HepG2 (cell line): Measurements from ENCODE around the gene PIGO. TPM values are rescaled to one million over a fixed set of nuclear protein-coding genes. Genes with fewer than 3 reads are reported as not detected.

ENCODE experiments used
- AGO2 ChIP-seq: fragments of 200-400 bp; formaldehyde crosslinking; optimal IDR thresholded peaks from 2 replicates; pipeline ENCODE3; 2017; ENCODE audit warnings: mild to moderate bottlenecking, low read depth, low read length, moderate library complexity
- FUBP1 ChIP-seq: sonication (generic); formaldehyde crosslinking; IDR thresholded peaks from 2 replicates; pipeline ENCODE4 v1.5.1; 2020; ENCODE audit warnings: missing genetic modification reagents, mild to moderate bottlenecking, borderline replicate concordance
- PHF21A ChIP-seq: sonication (generic); formaldehyde crosslinking; IDR thresholded peaks from 2 replicates; pipeline ENCODE4 v1.5.0; 2020; ENCODE audit warnings: mild to moderate bottlenecking, missing genetic modification reagents
- ZNF143 ChIP-seq: sonication (generic); formaldehyde crosslinking; IDR thresholded peaks from 2 replicates; pipeline ENCODE4 v1.4.0; 2020; ENCODE audit warnings: missing genetic modification reagents
- ZNF766 ChIP-seq: sonication (generic); formaldehyde crosslinking; IDR thresholded peaks from 2 replicates; pipeline ENCODE4 v1.5.0; 2020; ENCODE audit warnings: missing genetic modification reagents, borderline replicate concordance
- polyA plus RNA-seq, 8 experiments: library from polyadenylated mRNA; depleted of rRNA in 3 of 8; stranded (reverse) in 7 of 8; unstranded in 1 of 8; fragments of >200 nt; fragmentation: Illumina TruSeq in 4 of 8; extraction: Trizol in 4 of 8; gene quantifications; 2 replicates each; pipeline versions ENCODE4 v1.2.1 to v1.2.3, GENCODE V29; 2011 to 2016; ENCODE audit warnings: low read depth in 4 of 8, missing spikeins in 1 of 8, mixed read lengths in 1 of 8; ENCODE audit not compliant: insufficient read depth in 1 of 8
- total RNA-seq, 5 experiments: library from RNA; depleted of rRNA; stranded (reverse); fragments of >200 nt; fragmentation: Illumina TruSeq; extraction: Trizol; gene quantifications; 2 replicates each; pipeline ENCODE4 v1.2.3, GENCODE V29; 2016; ENCODE audit warnings: low read depth in 1 of 5
- TF ChIP-seq, protein P1 (sequence below): sonication (generic); formaldehyde crosslinking; conservative IDR thresholded peaks from 2 replicates; pipeline ENCODE4 v1.4.0; 2020; ENCODE audit warnings: missing genetic modification reagents
- TF ChIP-seq, protein P2 (sequence below): IDR thresholded peaks from 2 replicates; pipeline ENCODE4 v1.6.1; 2016; ENCODE audit warnings: low read depth, missing genetic modification reagents, missing compliant biosample characterization
- TF ChIP-seq, protein P3 (sequence below): sonication (generic); formaldehyde crosslinking; IDR thresholded peaks from 2 replicates; pipeline ENCODE4 v1.8.1; 2022; ENCODE audit warnings: mild to moderate bottlenecking, missing genetic modification reagents
- TF ChIP-seq, protein P4 (sequence below), 2 experiments: sonication (generic) in 1 of 2; formaldehyde crosslinking in 1 of 2; IDR thresholded peaks; 2 replicates each; pipeline versions ENCODE4 v1.6.1 to v1.9.0; 2014 to 2022; ENCODE audit warnings: antibody characterized with exemption in 1 of 2, borderline replicate concordance in 1 of 2, inconsistent platforms in 1 of 2, low read depth in 1 of 2, missing genetic modification reagents in 1 of 2
- TF ChIP-seq, protein P5 (sequence below): sonication (generic); formaldehyde crosslinking; IDR thresholded peaks from 2 replicates; pipeline ENCODE4 v1.4.0; 2020; ENCODE audit warnings: mild to moderate bottlenecking, missing genetic modification reagents

PIGO gene
- total and polyA plus RNA-seq, 2 of the 13 experiments (the other 11 are each of a cell fraction or from before 2014, with no cell fraction given): 20.5 to 26.2 TPM

DNA sequence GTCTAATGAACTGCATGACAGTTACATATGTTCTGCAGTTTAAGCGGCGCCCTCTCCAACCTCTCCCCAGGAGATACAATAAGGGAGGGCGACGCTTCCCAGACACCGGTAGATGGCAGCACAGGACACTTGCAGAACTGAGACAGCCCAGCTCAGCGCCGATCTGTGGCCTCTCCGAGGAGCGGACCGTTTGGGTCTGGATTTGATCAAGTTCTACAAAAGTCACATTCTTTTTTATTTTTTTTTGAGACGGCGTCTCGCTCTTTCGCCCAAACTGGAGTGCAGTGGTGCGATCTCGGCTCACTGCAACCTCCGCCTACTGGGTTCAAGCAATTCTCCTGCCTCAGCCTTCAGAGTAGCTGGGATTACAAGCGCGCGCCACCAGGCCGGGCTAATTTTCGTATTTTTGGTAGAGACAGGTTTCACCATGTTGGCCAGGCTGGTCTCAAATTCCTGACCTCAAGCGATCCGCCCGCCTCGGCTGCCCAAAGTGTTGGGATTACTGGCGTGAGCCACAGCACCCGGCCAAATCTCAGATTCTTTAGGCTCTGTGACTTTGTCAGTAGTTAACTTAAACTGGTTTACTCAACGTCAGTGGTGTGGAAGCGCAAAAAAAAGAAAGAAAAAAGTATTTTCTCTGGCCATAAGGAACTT, 20.6 kb upstream of the PIGO start (continued):
- TF ChIP-seq AGO2 (no peak), PHF21A (peak; percentile 61; the same call in 1 of the 2 replicates), ZNF143 (no peak), ZNF766 (CRISPR knock-in tag) (no peak), FUBP1 (CRISPR knock-in tag) (no peak)
- TF ChIP-seq, protein P1, sequence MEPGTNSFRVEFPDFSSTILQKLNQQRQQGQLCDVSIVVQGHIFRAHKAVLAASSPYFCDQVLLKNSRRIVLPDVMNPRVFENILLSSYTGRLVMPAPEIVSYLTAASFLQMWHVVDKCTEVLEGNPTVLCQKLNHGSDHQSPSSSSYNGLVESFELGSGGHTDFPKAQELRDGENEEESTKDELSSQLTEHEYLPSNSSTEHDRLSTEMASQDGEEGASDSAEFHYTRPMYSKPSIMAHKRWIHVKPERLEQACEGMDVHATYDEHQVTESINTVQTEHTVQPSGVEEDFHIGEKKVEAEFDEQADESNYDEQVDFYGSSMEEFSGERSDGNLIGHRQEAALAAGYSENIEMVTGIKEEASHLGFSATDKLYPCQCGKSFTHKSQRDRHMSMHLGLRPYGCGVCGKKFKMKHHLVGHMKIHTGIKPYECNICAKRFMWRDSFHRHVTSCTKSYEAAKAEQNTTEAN (CRISPR knock-in tag): 0 out of 2 replicates have a peak, but pooled peaks have one; percentile 35
- TF ChIP-seq, protein P2, sequence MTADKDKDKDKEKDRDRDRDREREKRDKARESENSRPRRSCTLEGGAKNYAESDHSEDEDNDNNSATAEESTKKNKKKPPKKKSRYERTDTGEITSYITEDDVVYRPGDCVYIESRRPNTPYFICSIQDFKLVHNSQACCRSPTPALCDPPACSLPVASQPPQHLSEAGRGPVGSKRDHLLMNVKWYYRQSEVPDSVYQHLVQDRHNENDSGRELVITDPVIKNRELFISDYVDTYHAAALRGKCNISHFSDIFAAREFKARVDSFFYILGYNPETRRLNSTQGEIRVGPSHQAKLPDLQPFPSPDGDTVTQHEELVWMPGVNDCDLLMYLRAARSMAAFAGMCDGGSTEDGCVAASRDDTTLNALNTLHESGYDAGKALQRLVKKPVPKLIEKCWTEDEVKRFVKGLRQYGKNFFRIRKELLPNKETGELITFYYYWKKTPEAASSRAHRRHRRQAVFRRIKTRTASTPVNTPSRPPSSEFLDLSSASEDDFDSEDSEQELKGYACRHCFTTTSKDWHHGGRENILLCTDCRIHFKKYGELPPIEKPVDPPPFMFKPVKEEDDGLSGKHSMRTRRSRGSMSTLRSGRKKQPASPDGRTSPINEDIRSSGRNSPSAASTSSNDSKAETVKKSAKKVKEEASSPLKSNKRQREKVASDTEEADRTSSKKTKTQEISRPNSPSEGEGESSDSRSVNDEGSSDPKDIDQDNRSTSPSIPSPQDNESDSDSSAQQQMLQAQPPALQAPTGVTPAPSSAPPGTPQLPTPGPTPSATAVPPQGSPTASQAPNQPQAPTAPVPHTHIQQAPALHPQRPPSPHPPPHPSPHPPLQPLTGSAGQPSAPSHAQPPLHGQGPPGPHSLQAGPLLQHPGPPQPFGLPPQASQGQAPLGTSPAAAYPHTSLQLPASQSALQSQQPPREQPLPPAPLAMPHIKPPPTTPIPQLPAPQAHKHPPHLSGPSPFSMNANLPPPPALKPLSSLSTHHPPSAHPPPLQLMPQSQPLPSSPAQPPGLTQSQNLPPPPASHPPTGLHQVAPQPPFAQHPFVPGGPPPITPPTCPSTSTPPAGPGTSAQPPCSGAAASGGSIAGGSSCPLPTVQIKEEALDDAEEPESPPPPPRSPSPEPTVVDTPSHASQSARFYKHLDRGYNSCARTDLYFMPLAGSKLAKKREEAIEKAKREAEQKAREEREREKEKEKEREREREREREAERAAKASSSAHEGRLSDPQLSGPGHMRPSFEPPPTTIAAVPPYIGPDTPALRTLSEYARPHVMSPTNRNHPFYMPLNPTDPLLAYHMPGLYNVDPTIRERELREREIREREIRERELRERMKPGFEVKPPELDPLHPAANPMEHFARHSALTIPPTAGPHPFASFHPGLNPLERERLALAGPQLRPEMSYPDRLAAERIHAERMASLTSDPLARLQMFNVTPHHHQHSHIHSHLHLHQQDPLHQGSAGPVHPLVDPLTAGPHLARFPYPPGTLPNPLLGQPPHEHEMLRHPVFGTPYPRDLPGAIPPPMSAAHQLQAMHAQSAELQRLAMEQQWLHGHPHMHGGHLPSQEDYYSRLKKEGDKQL: no peak
- TF ChIP-seq, protein P3, sequence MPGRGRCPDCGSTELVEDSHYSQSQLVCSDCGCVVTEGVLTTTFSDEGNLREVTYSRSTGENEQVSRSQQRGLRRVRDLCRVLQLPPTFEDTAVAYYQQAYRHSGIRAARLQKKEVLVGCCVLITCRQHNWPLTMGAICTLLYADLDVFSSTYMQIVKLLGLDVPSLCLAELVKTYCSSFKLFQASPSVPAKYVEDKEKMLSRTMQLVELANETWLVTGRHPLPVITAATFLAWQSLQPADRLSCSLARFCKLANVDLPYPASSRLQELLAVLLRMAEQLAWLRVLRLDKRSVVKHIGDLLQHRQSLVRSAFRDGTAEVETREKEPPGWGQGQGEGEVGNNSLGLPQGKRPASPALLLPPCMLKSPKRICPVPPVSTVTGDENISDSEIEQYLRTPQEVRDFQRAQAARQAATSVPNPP (CRISPR knock-in tag): no peak
- TF ChIP-seq, protein P4, sequence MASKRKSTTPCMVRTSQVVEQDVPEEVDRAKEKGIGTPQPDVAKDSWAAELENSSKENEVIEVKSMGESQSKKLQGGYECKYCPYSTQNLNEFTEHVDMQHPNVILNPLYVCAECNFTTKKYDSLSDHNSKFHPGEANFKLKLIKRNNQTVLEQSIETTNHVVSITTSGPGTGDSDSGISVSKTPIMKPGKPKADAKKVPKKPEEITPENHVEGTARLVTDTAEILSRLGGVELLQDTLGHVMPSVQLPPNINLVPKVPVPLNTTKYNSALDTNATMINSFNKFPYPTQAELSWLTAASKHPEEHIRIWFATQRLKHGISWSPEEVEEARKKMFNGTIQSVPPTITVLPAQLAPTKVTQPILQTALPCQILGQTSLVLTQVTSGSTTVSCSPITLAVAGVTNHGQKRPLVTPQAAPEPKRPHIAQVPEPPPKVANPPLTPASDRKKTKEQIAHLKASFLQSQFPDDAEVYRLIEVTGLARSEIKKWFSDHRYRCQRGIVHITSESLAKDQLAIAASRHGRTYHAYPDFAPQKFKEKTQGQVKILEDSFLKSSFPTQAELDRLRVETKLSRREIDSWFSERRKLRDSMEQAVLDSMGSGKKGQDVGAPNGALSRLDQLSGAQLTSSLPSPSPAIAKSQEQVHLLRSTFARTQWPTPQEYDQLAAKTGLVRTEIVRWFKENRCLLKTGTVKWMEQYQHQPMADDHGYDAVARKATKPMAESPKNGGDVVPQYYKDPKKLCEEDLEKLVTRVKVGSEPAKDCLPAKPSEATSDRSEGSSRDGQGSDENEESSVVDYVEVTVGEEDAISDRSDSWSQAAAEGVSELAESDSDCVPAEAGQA (IDR thresholded peaks at IDR 0.05; ENCODE audit: low read depth): no peak
- TF ChIP-seq, protein P4 (CRISPR knock-in tag; IDR thresholded peaks at IDR 0.05; ENCODE audit: borderline replicate concordance): no peak
- TF ChIP-seq, protein P5, sequence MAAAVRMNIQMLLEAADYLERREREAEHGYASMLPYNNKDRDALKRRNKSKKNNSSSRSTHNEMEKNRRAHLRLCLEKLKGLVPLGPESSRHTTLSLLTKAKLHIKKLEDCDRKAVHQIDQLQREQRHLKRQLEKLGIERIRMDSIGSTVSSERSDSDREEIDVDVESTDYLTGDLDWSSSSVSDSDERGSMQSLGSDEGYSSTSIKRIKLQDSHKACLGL (CRISPR knock-in tag): 0 out of 2 replicates have a peak, but pooled peaks have one; percentile 1
